Activated T-cell treated with anti-CD3 and anti-CD28 coated beads for 24 hours (primary cell): ENCODE data around the gene B4GALT3.

ENCODE experiments used
- DNase-seq: peaks from one replicate; pipeline ENCODE4 v3.0.0-alpha.2; 2020; ENCODE audit warnings: low read depth

Gene B4GALT3

DNA sequence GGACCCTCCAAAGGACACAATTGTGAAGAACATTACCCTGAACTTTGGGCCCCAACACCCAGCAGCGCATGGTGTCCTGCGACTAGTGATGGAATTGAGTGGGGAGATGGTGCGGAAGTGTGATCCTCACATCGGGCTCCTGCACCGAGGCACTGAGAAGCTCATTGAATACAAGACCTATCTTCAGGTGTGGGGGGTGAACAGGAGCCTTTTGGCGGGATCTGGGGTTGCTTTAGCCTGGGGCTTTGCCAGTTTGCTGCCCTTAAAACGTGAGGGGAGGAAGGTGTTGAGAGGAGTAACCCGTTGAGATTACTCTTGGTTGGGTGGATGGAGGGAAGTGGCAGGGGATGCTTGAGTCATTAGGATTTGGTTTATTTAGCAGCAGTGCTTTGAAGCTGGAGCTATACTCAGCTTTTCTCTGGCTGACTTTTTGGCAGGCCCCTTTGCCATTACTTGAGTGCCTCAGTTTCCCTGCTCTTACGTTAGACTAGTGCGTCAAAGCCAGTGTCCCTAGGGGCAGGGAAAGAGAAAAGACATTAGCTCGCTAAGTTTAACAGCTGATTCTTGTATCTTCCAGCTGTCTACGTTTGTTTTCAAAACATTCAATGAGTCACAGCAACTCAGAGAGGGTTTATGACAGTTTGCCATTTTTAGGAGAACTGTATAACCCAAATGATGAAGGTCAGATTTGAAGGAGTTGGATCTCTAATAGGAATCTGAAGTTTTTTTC, 29.3 kb upstream of the B4GALT3 start:
- no peak for DNase-seq

DNA sequence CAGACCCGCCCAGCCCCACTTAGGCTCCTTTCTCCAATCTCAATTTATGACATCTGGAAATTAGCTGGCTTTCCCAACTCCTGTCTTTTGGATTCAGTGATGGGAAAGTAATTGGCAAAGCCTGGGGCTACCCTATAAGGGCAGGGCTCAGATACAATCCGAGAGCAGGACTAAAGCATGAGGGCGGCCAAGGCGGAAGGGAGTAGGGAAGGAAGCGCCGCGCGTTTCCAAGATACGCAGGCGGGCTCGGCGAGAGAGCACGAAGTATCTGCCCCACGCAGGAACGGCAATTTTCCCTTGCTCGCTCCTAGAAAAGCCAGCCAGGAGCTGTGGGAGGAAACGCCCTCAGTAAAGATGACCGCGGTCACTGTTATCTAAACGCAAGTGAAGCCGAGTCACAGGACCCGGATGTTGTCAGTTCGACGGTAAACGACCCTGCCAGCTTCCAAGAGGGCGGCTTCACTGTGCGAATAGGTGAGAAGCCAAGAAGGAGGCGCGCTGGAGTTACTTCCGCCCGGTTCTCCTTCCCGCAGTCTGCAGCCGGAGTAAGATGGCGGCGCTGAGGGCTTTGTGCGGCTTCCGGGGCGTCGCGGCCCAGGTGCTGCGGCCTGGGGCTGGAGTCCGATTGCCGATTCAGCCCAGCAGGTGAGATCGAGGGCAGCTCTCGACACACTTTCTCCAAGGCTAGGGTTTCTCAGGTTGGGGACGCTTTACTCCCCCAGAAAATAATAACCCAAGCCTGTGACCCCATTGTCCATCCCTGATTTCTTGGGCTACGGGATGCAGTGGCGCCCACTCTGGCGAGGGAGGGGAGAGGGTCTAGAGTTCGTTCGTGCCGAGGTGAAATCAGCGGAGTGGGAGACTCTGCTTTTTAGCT, 24.8 kb upstream of the B4GALT3 start, which contains the start of gene NDUFS2:
Gene NDUFS2, plus strand, starts transcription at position 532 of the 877 bp plus-strand sequence. Its CDS starts 19 bp downstream, at position 551.
- DNase-seq = peak; percentile 94

DNA sequence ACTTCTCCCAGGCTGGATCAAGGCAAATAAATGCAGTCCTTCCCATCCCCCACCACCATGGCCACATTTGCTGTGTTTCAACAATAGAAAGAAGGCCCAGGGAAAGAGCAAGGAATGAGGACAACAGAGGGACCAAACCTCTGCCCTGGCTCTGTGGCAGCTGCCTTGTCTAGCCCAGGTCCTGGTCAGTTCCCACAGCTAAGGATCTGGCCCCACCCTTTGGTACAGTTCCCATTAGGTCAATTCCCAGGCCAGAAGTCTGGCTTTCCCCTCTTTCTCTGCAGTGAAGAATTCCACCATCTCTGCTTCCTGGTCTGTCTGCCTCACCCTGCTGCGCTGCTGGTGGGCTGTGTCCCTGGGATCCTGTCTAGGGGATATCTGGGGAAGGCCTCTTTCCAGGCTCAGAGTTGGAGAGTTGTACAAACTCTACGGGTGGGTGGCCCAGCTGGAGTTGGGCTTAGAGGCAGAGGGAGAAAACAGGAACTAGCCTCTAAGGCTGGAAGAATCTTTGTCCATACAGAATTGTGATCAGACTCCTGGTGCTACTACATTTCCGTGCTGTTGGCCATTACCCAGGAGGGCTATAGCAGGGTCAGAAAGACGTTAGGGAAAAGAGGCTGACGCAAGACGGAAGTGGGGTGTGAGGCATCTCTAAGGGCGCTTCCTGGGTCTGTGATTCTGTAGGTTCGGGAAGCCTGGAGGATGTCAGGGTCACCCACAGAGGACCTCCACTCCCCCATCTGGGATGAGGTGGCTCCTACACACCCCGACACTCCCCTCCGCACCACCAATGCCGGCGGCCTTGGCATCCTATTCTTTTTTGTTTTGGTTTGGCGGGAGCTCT, 23.9 kb upstream of the B4GALT3 start:
- no peak for DNase-seq

DNA sequence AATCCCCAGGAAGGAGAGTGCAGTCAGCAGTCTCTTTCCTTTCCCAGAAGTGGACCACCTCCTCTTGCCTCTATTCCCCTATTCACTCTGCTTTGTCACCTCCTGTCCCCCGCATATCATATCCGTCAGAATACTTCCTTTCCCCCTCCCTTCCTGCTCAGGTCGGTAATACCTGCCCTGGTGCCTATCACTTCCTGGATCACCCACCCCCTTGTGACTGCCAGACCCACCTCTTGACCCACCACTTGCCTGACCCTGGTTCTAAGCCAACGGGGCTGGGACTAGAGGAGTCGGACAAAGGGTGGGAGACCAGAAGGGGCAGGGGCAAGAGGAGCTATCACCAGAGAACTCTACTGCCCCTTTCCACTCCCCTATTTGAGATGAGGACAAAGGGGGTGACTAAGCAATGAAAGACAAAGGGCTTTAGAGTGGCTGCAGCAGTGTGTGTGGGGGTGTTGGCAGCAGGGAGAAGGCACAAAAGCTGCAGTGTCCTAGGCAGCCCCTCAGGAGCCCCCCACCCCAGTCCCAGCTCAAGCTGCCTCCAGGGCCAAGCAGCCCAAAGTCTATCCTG, 23.2 kb upstream of the B4GALT3 start:
- DNase-seq = no peak

DNA sequence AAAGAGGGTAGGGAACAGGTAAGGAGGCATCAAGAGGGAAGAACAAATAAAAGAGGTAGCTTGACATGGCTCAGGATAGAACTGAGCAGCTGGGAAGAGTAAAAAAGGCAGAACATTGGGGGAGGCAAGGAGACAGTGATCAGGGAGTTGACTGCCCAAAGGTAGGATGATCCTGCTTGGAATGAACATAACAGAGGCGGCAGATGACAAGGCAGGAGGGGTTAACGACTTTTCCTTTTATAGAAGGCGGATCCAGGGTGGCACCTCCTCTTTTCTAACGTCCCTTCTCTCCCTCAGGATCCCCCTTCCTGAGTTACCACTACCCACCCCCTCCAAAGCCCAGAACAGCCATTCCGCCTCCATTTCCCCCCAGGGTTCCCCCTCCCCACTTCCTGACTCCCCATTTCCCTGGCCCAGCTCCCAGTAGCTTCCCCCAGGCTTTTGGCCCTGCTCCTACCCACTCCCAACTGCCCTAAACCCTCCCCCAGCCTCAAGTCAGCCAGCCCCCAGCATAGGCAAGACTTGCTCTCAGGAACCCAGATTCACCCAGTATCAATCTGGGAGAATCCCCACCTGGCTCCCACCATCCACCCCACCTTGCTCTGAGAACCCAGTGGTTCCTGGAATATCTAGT, 22.3 kb upstream of the B4GALT3 start:
- no peak for DNase-seq

DNA sequence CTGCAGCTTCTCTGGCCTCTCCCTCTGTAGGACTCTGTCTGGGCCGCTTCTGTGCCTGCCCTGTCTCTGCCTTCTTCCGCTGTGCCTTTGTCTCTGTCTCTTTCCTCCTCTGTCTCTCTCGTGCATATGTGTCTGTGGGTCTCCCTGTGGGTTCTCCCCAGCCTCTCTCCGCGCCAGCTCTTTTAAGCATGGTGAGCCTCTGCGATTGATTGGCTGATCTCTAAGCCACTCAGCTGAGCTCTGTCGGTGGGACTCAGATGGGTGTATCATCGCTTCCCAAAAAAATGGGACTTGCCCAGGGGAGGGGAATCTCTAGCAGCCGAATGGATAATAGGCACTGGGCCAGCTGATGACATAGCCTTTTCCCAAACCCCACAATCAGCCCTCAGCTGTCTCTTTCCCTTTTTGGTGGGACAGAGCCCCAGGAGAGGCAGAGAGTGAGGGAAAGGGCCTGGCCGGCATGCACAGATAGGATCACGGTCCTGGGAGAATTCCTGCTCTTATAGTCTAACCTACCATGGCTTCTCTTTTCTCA, 21.7 kb upstream of the B4GALT3 start, which contains the start of gene ADAMTS4:
Gene ADAMTS4, minus strand, starts transcription at position 158 of the 535 bp plus-strand sequence. CDS start 427 bp downstream, outside the sequence.
- no peak for DNase-seq

DNA sequence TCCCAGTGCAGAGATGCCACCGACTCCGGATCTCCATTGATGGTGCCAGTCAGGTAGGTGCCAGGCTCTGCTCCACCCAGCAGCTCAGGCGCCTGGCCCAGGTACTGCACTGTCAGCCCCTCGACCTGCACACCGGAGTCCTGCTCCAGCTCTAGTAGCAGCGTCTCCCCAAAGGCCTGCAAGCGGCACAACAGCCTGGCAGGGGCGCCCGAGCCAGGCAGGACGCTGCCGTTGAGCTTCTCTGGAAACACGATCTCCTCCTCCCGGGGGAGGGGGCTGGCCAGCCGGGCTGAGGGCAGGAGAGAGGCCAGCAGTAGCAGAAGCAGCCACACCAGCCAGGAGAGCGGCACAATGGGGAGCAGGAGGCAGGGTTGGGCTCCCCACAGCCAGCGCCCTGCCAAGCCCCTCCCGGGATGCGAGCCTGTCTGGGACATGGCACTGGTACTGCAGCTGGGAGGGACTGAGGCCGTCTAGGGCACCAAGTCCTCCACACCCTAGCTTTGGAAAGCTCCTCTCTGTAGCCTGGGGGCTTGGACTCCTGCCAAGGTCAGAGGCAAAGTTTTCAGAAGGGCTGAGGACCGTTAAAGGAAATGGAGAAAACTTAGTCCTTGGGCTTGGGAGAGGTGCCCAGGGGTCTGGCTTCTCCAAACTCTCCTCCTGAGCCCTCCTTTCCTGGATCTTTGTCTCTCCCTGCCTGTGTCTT, 21.0 kb upstream of the B4GALT3 start:
- no peak for DNase-seq

DNA sequence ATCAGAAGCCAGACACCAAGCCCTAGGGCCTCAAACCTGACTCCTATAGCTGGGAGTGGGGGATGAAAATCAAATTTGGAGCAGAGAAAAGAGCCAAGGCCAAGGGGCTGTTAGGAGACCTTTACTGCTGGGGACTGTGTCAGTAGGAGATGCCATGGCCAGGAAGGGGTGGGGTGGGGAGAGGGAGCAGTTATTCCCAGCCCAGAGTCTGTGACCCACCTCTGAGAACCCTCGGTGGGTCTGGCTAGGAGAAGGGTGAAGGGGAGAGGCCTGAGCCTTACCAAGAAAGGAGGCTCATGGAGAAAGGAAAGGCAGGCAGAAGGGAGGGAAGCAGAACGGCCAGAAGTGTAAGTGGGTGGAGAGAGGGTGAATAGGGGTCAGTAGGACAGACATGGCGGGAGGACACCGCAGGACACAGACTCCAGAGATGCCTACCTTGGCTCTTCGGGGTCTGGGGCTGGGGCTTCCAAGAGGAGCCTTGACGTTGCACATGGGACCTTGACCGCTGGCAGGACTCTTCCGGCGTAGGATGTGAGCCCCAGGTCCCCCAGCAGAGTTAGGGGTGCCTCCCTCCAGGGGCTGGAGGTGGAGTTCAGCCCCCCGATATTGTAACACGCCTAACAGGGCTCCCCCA, 20.4 kb upstream of the B4GALT3 start:
- DNase-seq = no peak

DNA sequence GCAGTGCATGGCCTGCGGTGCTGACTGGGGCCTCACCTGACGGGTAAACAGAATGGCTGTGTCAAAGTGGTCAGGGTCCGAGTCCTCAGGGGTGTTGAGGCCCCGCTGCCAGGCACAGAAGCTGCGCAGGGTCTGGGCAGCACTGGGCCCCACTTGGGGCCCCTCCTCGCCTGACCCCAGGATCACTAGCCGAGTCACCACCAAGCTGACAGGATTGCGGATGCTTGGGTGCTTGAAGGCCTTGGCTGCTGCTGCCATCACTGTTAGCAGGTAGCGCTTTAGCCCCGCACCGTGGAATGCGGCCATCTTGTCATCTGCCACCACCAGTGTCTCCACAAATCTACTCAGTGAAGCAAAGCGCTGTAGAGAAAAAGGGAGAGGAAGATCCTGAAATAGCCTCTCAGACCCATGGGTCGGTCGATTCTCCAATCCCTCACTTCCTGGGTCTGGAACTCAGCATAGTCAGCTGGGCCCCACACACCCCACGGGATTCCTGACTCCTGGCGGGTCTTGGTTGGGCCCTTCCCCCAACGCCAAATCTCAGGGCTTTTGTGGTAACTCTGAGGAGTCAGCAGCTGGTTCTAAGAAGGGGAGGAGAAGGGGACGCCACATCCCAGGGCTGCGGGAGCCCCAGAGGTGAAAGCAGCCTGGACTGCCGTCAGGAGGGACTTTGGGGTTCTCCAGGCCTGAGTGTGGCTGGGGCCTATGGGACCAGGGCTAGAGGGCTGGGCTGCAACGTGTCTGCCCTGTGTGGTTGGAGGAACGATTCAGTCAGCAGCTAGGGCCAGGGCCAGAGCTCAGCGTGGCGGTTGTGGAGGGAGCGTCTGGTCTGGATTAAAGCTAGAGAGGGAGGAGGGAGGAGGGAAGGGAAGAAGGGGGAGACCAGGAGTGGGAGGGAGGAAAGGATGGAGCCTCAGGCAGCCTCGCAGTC, 19.5 kb upstream of the B4GALT3 start:
- DNase-seq = no peak

DNA sequence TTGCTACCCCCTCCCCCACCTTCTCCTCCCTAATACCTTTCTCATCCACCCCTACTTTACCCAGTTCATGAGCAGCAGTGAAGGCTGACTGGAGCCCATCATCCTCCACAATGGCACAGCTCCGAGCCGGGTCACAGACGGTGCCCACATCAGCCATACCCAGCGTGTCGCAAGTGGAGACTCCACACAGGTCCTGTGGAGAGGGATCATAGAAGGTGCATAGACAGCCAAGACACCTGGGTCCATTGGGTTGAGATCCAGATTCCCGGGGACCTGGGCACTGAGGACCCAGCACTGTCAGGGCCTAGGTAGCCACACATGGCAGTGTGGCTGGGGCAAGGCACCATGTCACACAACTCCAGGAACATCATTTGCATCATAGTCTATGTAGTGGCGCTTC, 18.8 kb upstream of the B4GALT3 start:
- DNase-seq = no peak

DNA sequence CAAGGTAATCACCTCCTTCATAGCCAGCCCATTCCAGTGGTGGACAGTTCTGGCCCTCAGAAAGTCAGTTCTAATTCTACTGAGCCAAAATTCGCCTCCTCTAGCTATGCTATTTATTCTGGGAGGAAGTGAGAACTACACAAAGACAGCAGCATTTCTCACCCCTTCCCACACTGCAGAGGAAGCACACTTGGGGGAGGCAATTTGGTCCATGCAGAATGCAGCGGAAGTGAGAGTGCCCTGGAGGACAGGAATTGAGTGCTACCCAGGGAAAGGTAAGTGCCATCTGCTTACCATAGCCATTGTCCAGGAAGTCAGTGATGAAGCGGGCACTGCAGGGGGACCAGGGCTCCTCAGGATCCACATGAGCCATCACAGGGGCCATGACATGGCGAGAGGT, 17.9 kb upstream of the B4GALT3 start:
- no peak for DNase-seq

DNA sequence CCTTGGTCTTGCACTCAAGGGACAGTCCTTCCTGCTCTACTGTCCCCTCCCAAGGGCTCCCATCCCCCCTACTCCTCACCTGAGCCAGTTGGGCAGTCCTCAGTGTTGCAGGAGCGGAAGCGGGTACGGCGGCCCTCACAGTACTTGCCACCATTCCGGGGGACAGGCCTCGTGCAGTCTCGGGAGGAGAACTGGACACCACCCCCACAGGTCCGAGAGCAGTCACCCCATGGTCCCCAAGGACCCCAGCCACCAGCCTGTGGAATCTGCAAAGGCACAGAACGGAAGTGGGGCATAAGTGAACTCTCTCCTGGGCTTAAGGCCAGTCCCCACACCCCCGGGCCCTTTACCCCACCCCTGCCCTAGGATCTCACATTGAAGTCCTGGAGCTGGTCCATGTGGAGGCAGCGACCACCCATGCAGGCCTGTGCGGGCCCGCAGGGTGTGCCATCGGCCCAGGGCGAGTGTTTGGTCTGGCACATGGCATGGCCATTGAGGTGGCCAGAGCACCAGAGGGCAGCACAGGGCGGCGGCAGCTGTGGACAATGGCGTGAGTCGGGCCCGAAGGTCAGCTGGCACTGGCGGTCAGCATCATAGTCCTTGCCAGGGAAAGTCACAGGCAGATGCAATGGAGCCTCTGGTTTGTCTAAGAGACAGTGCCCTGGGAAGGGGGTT, 16.4 kb upstream of the B4GALT3 start:
- DNase-seq = no peak

DNA sequence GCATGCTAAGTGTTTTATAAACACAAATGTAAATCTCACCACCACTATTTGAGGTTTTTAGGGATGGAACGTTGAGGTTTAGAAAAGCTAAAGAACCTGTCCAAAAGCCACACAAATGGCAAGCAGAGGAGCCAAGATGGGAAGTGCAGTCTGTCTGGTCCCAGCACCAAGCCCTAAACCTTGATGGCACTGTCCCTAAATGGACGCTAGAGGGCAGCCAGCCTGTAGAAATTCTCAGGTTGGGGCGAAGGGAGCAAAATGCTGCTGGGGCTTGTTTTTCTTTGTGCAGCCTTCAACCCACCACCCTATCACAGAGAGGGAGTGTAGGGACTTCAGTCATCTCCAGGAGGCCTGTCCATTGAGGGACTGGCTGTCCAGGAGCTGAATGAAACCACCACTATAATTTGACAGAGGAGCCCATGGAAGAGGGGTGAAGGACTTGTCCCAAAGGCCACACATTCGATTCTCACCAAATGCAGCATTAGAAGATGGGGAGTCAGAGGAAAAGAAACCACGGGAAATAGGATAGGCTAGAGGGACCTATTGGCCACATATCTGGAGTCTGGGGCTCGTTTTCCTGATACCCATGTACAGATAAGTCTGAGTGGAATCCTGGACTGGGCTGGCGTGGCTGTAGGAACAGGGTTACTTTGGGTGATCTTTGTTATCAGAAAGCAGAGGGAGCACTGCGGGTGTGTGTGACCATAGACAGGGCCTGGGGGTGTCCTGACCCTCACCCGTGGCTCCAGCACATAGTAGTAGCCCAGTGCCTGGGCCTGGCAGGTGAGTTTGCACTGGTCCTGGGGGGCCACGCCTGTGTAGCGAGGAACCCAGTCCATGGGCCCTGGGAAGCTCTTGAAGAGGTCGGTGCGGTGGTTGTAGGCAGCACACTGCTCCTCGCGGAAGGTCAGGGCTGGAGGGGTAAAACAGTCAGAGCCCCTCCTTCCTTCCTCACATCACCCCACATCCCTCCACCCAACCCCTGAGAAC, 15.5 kb upstream of the B4GALT3 start:
- DNase-seq = peak; percentile 57

DNA sequence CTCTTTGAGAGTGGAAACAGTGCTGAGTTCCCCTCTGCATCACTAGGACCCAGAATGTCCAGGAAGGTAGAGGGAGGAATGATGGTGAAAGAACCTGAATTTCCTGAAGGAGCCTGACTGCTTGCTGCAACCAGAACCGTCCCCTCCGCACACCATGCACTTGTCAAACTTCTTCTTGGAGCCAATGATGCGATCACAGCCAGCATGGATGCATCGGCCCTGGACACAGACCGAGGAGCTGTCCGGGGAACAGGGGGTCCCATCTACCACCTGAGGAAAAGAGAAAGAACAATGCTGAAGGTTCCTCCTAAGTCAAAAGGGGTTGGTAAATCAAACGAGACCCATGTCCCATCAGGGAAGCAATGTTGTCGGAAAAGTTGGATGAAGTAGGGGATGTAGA, 14.7 kb upstream of the B4GALT3 start:
- no peak for DNase-seq

DNA sequence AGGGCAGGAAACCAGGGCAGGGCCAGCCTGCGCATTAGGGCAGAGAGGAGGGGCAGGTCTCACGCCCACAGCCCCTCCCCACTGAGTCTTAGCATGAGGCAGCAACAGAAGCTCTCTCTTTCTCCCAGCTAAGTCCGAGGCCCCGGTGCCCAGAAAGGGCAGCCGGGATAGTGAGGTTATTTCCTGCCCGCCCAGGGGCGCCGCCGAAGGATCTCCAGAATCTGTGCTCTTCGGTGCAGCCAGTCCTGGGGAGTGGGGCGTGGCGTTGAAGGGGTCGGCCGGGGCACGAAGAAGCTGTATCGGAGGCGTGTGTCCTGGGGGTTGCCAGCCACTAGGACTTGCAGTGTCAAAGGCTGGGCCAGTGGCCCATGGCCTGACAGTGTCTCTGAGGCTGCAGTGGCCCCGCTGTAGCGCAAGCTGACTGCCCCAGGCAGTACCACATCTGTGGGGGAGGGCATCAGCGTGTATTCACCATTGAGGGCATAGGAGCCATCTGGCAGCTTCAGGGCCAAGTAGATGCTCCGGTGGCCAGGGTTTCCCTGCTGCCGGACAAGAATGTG, 13.7 kb upstream of the B4GALT3 start:
- no peak for DNase-seq

DNA sequence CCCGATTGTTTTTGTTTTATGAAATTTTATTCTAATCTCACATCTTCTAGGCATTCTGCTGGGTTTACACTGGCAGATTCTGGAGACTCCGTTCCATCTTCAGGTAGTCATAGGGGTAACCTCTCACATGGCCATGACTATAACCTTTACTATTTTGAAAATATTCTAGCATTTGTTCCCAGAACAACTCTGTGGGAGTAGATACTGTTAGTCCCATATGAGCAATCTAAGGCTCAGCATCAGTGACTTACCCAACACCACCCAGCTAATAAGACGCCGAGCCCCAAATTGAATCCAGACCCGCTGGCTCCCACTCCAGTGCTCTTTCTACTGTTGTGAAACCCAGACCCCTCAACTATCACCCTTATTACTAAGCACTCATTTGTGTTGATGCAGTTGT, 11.7 kb upstream of the B4GALT3 start:
- no peak for DNase-seq

DNA sequence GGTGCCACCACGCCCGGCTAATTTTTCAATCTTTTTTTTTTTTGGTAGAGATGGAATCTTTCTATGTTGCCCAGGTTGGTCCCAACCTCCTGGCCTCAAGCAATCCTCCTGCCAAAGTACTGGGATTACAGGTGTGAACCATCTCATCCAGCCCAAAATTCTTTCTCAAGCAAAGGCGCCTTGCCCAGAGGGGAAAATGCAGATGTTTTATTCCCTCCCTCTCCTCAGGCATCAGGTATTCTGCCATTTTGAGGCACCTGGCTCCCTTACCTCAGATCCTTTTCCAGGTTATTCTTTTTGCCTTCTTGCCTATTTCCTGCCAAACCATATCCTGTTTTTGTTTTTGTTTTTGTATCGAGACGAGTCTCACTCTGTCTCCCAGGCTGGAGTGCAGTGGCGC, 11.1 kb upstream of the B4GALT3 start:
- no peak for DNase-seq
